K562 (cell line): ENCODE data around the gene CRYZ. TPM values are rescaled to one million over a fixed set of nuclear protein-coding genes. Genes with fewer than 3 reads are reported as not detected.

ENCODE experiments used
- ATAC-seq: fragments of 200-7000 bp; cut with Tn5 transposase; 3 replicates; pipeline ENCODE4 v1.9.1; 2020; ENCODE audit warnings: moderate library complexity
- BruUV-seq: library from RNA; stranded (reverse); fragments of 400-500 nt; replicated peaks from 2 replicates; lab custom pipeline; 2021; lab: Mats Ljungman, UMichigan
- CTCF ChIA-PET: fragments of 300-600 bp; formaldehyde crosslinking; extraction: SDS; loops from one replicate; lab custom pipeline; 2021; ENCODE audit warnings: low intra/inter-chr PET ratio; lab: Yijun Ruan, JAX
- POLR2A ChIA-PET: fragments of 300-600, 350-650 bp; sonication (Branson Sonifier 250); formaldehyde crosslinking; extraction: SDS; loops from one replicate; lab custom pipeline; 2021; ENCODE audit warnings: antibody characterized with exemption, inconsistent platforms; lab: Yijun Ruan, JAX
- DNase-seq, 4 experiments: peaks; one replicate each; pipeline versions ENCODE4 v3.0.0 to v3.0.0-alpha.2; 2011 to 2018; ENCODE audit warnings: low spot score in 3 of 4, mixed read lengths in 3 of 4; ENCODE audit errors: extremely low read depth in 1 of 4
- FAIRE-seq: peaks from 2 replicates; lab custom pipeline; 2011; peaks lifted over from hg19 to GRCh38; lab: Jason Lieb, UNC
- H2AFZ ChIP-seq: 2 replicates; pipeline ENCODE4 v1.6.0; 2011; ENCODE audit warnings: low read depth, low read length, control low read depth, inconsistent platforms
- H3K27ac ChIP-seq: fragments of 200-600 bp; 3 replicates; pipeline ENCODE4 v1.8.0; 2011; ENCODE audit warnings: low read depth, mild to moderate bottlenecking, control low read depth, inconsistent platforms, low read length, moderate library complexity, mixed read lengths; ENCODE audit errors: extremely low read depth
- H3K27me3 ChIP-seq, 2 experiments: fragments of 300-600 bp in 1 of 2; 2 replicates in 1 of 2; 3 replicates in 1 of 2; pipeline versions ENCODE4 v1.6.0 to v1.8.0; 2011; ENCODE audit warnings: inconsistent platforms in 2 of 2, low read length in 2 of 2, mild to moderate bottlenecking in 1 of 2, mixed read lengths in 1 of 2, moderate library complexity in 1 of 2; ENCODE audit not compliant: control insufficient read depth in 2 of 2, insufficient read depth in 2 of 2
- H3K36me3 ChIP-seq: fragments of 300-600 bp; 3 replicates; pipeline ENCODE4 v1.8.0; 2011; ENCODE audit warnings: mild to moderate bottlenecking, low read length, inconsistent platforms; ENCODE audit not compliant: control insufficient read depth, insufficient read depth
- H3K4me1 ChIP-seq, 2 experiments: fragments of 200-600 bp in 1 of 2; replicated peaks in 1 of 2; 2 replicates in 1 of 2; 3 replicates in 1 of 2; pipeline versions ENCODE4 v1.5.1 to v1.8.0; 2011; ENCODE audit warnings: inconsistent platforms in 2 of 2, low read length in 2 of 2, mild to moderate bottlenecking in 1 of 2, mixed read lengths in 1 of 2, moderate library complexity in 1 of 2; ENCODE audit not compliant: control insufficient read depth in 2 of 2, insufficient read depth in 2 of 2
- H3K4me2 ChIP-seq: 2 replicates; pipeline ENCODE4 v1.6.1; 2011; ENCODE audit warnings: low read length, control low read depth, inconsistent platforms, mixed read lengths; ENCODE audit not compliant: insufficient read depth
- H3K4me3 ChIP-seq: fragments of 200-600 bp; sonication (generic), shearing (Covaris generic); 2 replicates; pipeline ENCODE4 v1.5.1; 2016; ENCODE audit warnings: control low read depth, inconsistent platforms
- H3K79me2 ChIP-seq: fragments of 200-600 bp; 3 replicates; pipeline ENCODE4 v1.8.0; 2011; ENCODE audit warnings: low read length, inconsistent platforms; ENCODE audit not compliant: control insufficient read depth, insufficient read depth
- H3K9ac ChIP-seq, 2 experiments: 2 replicates each; pipeline versions ENCODE4 v1.6.0 to v1.6.1; 2011; ENCODE audit warnings: low read depth in 2 of 2, low read length in 2 of 2, control low read depth in 1 of 2, inconsistent platforms in 1 of 2, mild to moderate bottlenecking in 1 of 2, mixed read lengths in 1 of 2; ENCODE audit not compliant: insufficient read depth in 1 of 2
- H3K9me1 ChIP-seq: one replicate; pipeline ENCODE4 v1.6.0; 2011; ENCODE audit warnings: inconsistent platforms, mild to moderate bottlenecking, low read length, moderate library complexity; ENCODE audit not compliant: control insufficient read depth, insufficient read depth
- H3K9me3 ChIP-seq: replicated peaks from 2 replicates; pipeline ENCODE4 v1.5.1; 2011; ENCODE audit warnings: low read depth, low read length, inconsistent platforms; ENCODE audit not compliant: control insufficient read depth, insufficient read depth
- H4K20me1 ChIP-seq: replicated peaks from 2 replicates; pipeline ENCODE4 v1.6.1; 2011; ENCODE audit warnings: low read length, inconsistent platforms, mixed read lengths; ENCODE audit not compliant: control insufficient read depth, insufficient read depth
- DEAF1 ChIP-seq: fragments of 450-650 bp; formaldehyde crosslinking; IDR thresholded peaks from 2 replicates; pipeline ENCODE4 v1.4.0; 2020; ENCODE audit warnings: mild to moderate bottlenecking, moderate library complexity
- EHMT2 ChIP-seq: fragments of 450-650 bp; IDR thresholded peaks from 2 replicates; pipeline ENCODE4 v1.6.1; 2018; ENCODE audit warnings: antibody characterized with exemption
- FOXM1 ChIP-seq, 2 experiments: fragments of 450-650 bp in 1 of 2; sonication (generic) in 1 of 2; formaldehyde crosslinking in 1 of 2; IDR thresholded peaks; 2 replicates each; pipeline versions ENCODE4 v1.6.1 to v1.9.0; 2017 to 2022; ENCODE audit warnings: low read depth in 2 of 2, mild to moderate bottlenecking in 2 of 2, missing genetic modification reagents in 1 of 2, moderate library complexity in 1 of 2
- REST ChIP-seq, 2 experiments: fragments of 450-650 bp; formaldehyde crosslinking in 1 of 2; IDR thresholded peaks; 2 replicates each; pipeline versions ENCODE4 v1.4.0 to v1.6.1; 2014 to 2020; ENCODE audit warnings: mild to moderate bottlenecking in 2 of 2, borderline replicate concordance in 1 of 2, low read depth in 1 of 2
- SMC3 ChIP-seq: conservative IDR thresholded peaks from 2 replicates; pipeline ENCODE4 v1.6.1; 2011; ENCODE audit warnings: low read depth, low read length, improper control_type of control experiment; ENCODE audit not compliant: insufficient read depth
- ZNF79 ChIP-seq: fragments of 250-450 bp; sonication (Bioruptor Pico); IDR thresholded peaks from 2 replicates; pipeline ENCODE4 v1.4.0; 2020; ENCODE audit warnings: low read depth, mild to moderate bottlenecking, moderate library complexity
- WGBS: fragments of 100-300 bp; shearing (Covaris generic); methylation state at CpG from one replicate; pipeline ENCODE4 v1.1.6; 2016; ENCODE audit warnings: low coverage, mixed read lengths; ENCODE audit not compliant: insufficient coverage; ENCODE audit errors: missing lambda C conversion rate; 5-methylcytosine and 5-hydroxymethylcytosine counted together
- in situ Hi-C: fragments of 300-500 bp; cut with MboI; formaldehyde crosslinking; loops from 4 replicates; pipeline ENCODE4 v1.15.0; 2018; ENCODE audit warnings: inconsistent platforms, mixed read lengths
- intact Hi-C: fragments of 100-400 bp; cut with micrococcal nuclease; formaldehyde crosslinking; loops from 2 replicates; pipeline ENCODE4 v1.14.2; 2022
- polyA plus RNA-seq, 8 experiments: library from polyadenylated mRNA; depleted of rRNA in 4 of 8; stranded (reverse) in 5 of 8; unstranded in 3 of 8; fragments of >200 nt; fragmentation: Nextera tagmentation in 2 of 8; fragmentation: Illumina TruSeq in 1 of 8; extraction: Ambion mirVana in 2 of 8; extraction: Trizol in 1 of 8; gene quantifications; 2 replicates each; pipeline versions ENCODE4 v1.2.1 to v1.2.3, GENCODE V29; 2011 to 2014; ENCODE audit warnings: inconsistent platforms in 1 of 8, missing spikeins in 1 of 8
- total RNA-seq, 7 experiments: library from RNA; depleted of rRNA in 6 of 7; stranded (reverse); fragments of >200 nt in 6 of 7; fragmentation: Illumina TruSeq in 2 of 7; extraction: Trizol in 2 of 7; gene quantifications; 2 replicates each; pipeline versions ENCODE4 v1.2.1 to v1.2.3, GENCODE V29; 2011 to 2021; ENCODE audit warnings: low replicate concordance in 1 of 7
- TF ChIP-seq, protein P1 (sequence below), 3 experiments: IDR thresholded peaks in 2 of 3; conservative IDR thresholded peaks in 1 of 3; 2 replicates each; pipeline ENCODE4 v1.5.1; 2011 to 2012; ENCODE audit warnings: low read length in 3 of 3, mild to moderate bottlenecking in 3 of 3, control low read depth in 2 of 3, improper control_type of control experiment in 1 of 3, inconsistent platforms in 1 of 3, low read depth in 1 of 3, mixed read lengths in 1 of 3, moderate library complexity in 1 of 3; ENCODE audit not compliant: insufficient read depth in 2 of 3

The CRYZ gene
- total and polyA plus RNA-seq, 9 of the 15 experiments (the other 6 are each of a cell fraction or from before 2014, with no cell fraction given), result 51.7 to 179 (median 81.4) TPM

- peak; percentile 25 to 62 (median 30) for DNase-seq
- TF ChIP-seq DEAF1, result peak; percentile 61
- peak; percentile 39; the same call in 1 of the 2 replicates for TF ChIP-seq SMC3
- TF ChIP-seq EHMT2, result no peak
- TF ChIP-seq, protein P1, sequence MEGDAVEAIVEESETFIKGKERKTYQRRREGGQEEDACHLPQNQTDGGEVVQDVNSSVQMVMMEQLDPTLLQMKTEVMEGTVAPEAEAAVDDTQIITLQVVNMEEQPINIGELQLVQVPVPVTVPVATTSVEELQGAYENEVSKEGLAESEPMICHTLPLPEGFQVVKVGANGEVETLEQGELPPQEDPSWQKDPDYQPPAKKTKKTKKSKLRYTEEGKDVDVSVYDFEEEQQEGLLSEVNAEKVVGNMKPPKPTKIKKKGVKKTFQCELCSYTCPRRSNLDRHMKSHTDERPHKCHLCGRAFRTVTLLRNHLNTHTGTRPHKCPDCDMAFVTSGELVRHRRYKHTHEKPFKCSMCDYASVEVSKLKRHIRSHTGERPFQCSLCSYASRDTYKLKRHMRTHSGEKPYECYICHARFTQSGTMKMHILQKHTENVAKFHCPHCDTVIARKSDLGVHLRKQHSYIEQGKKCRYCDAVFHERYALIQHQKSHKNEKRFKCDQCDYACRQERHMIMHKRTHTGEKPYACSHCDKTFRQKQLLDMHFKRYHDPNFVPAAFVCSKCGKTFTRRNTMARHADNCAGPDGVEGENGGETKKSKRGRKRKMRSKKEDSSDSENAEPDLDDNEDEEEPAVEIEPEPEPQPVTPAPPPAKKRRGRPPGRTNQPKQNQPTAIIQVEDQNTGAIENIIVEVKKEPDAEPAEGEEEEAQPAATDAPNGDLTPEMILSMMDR (IDR thresholded peaks at IDR 0.05 in 2 of 3, conservative IDR thresholded peaks at IDR 0.05 in 1 of 3; ENCODE audit: insufficient read depth in 2 of 3, low read depth in 1 of 3, low read length in 3 of 3), result peak; percentile 58 to 71 (median 59); a peak in 5 of 6 replicates
- TF ChIP-seq REST (IDR thresholded peaks at IDR 0.05; ENCODE audit: borderline replicate concordance), result peak; percentile 46; the same call in 1 of the 2 replicates
- no peak for TF ChIP-seq REST (CRISPR knock-in tag; IDR thresholded peaks at IDR 0.05; ENCODE audit: low read depth)
- no peak for TF ChIP-seq ZNF79 (CRISPR knock-in tag)
- no peak for TF ChIP-seq FOXM1 (IDR thresholded peaks at IDR 0.05; ENCODE audit: low read depth)
- no peak for TF ChIP-seq FOXM1 (CRISPR knock-in tag; IDR thresholded peaks at IDR 0.05; ENCODE audit: low read depth)
These were observed 39.2 kb upstream of the CRYZ start for GRCh38 chr1:74771913-74772515.

More at GRCh38 chr1:74771913-74772515, 39.2 kb upstream of the CRYZ start:
- Histone ChIP-seq H3K4me1 (no peaks in the 10 kb centered on the region; a peak in 1 of 5 replicates), H3K36me3 (no peaks in the 10 kb centered on the region), H3K79me2 (no peaks in the 10 kb centered on the region), H3K27me3 (no peaks in the 10 kb centered on the region), H2AFZ (no peak overlapping the region), H3K4me2 (no peak overlapping the region), H4K20me1 (no peaks in the 10 kb centered on the region), H3K27ac (no peak overlapping the region), H3K9me1 (no peaks in the 10 kb centered on the region), H3K4me3 (no peak overlapping the region), H3K9me3 (no peaks in the 10 kb centered on the region), H3K9ac (no peak overlapping the region)
- in situ Hi-C loops, result no loop called here
- ATAC-seq (peak; percentile 82), FAIRE-seq (peak; percentile 89)
- WGBS, result 23% methylated on average over 7 of the region's 7 CpGs
- intact Hi-C loops, result loop anchor here (1.0 to 5.0 kb wide), 2 partner anchors 360 to 431 kb away; partner anchors contain the start of gene LHX8
- no TSS peak for BruUV-seq
- ChIA-PET POLR2A (interaction anchor here (1.2 kb wide), 1 partner anchor 39 kb away, joined by 5 read pairs; the partner anchor contains the start of genes CRYZ and TYW3), CTCF (interaction anchor here (0.6 to 4.4 kb wide), 3 partner anchors 432 to 1342 kb away, joined by 3 to 53 read pairs (median 3); no protein-coding TSS in a partner anchor)
